ENCODE data around the gene HSPD1. TPM values are rescaled to one million over a fixed set of nuclear protein-coding genes. Genes with fewer than 3 reads are reported as not detected.
A peak's percentile ranks its signal among the peaks of the same experiment; 100 is the strongest.

HSPD1 gene
- total and polyA plus RNA-seq, 9 of the 15 experiments (the other 6 are each of a cell fraction or from before 2014, with no cell fraction given): 398 to 1,014 (median 622) TPM

- no peak for TF ChIP-seq KDM1A (IDR thresholded peaks at IDR 0.05)
- TF ChIP-seq NR2C2 (CRISPR knock-in tag; IDR thresholded peaks at IDR 0.05): no peak
- TF ChIP-seq NR2C2 (tag; IDR thresholded peaks at IDR 0.05): peak; percentile 78
- TF ChIP-seq ZNF431 (CRISPR knock-in tag; IDR thresholded peaks at IDR 0.05): no peak
- no peak; the same call in none of the 2 replicates for TF ChIP-seq PML (IDR thresholded peaks at IDR 0.05; ENCODE audit: low read length)
- peak; percentile 97 for TF ChIP-seq SP1 (CRISPR knock-in tag; IDR thresholded peaks at IDR 0.05)
- no peak for TF ChIP-seq ATF2 (CRISPR knock-in tag; IDR thresholded peaks at IDR 0.05)
- no peak for TF ChIP-seq NR4A1 (CRISPR knock-in tag; IDR thresholded peaks at IDR 0.05)
- TF ChIP-seq NR4A1 (tag; IDR thresholded peaks at IDR 0.05): 0 out of 2 replicates have a peak, but pooled peaks have one; percentile 55
- TF ChIP-seq ZNF507 (tag; conservative IDR thresholded peaks at IDR 0.05): no peak
- no peak for TF ChIP-seq DLX4 (CRISPR knock-in tag; IDR thresholded peaks at IDR 0.05)
- no peak for TF ChIP-seq BMI1 (IDR thresholded peaks at IDR 0.05; ENCODE audit: low read length)
- no peak for TF ChIP-seq U2AF2 (optimal IDR thresholded peaks at IDR 0.05; ENCODE audit: low read depth, low read length)
- peak; percentile 67; the same call in 1 of the 2 replicates for TF ChIP-seq DPF2 (IDR thresholded peaks at IDR 0.05)
- TF ChIP-seq BHLHE40 (IDR thresholded peaks at IDR 0.05; ENCODE audit: low read length): peak; percentile 57; the same call in 1 of the 2 replicates
- peak; percentile 89 for TF ChIP-seq ETV1 (tag; conservative IDR thresholded peaks at IDR 0.05; ENCODE audit: low read depth)
- TF ChIP-seq CREBBP (IDR thresholded peaks at IDR 0.05; ENCODE audit: low read depth, low read length): no peak
- no peak for TF ChIP-seq ZNF668 (CRISPR knock-in tag; IDR thresholded peaks at IDR 0.05)
- peak; percentile 75 for TF ChIP-seq TAF7 (tag; IDR thresholded peaks at IDR 0.05)
- no peak for TF ChIP-seq CBX8 (IDR thresholded peaks at IDR 0.05; ENCODE audit: borderline replicate concordance, extremely low read depth, low read depth, low read length, poor library complexity, severe bottlenecking)
- TF ChIP-seq E2F4 (CRISPR knock-in tag; IDR thresholded peaks at IDR 0.05; ENCODE audit: low read depth): no peak
- TF ChIP-seq ZNF24 (IDR thresholded peaks at IDR 0.05): peak; percentile 53
- no peak for TF ChIP-seq BDP1 (IDR thresholded peaks at IDR 0.05; ENCODE audit: insufficient read depth, insufficient read length)
- no peak for TF ChIP-seq TFAM (CRISPR knock-in tag; conservative IDR thresholded peaks at IDR 0.05)
- no peak for TF ChIP-seq KAT8 (IDR thresholded peaks at IDR 0.05; ENCODE audit: low read depth)
- no peak for TF ChIP-seq ZNF408 (CRISPR knock-in tag; IDR thresholded peaks at IDR 0.05; ENCODE audit: low read depth)
- peak; percentile 32; the same call in 1 of the 2 replicates for TF ChIP-seq USF1 (CRISPR knock-in tag; IDR thresholded peaks at IDR 0.05)
- no peak for TF ChIP-seq ESRRB (CRISPR knock-in tag; IDR thresholded peaks at IDR 0.05; ENCODE audit: borderline replicate concordance)
- no peak for TF ChIP-seq THRAP3 (IDR thresholded peaks at IDR 0.05; ENCODE audit: borderline replicate concordance)
Measured at GRCh38 chr2:197515739-197516392, 16.2 kb upstream of the HSPD1 start, which contains the start of gene MOB4 (continued).

All from K562 (cell line).